Vagina (tissue), 2 donors: ENCODE results near the gene FRMD4A.

Experiments used
- CTCF ChIP-seq, 3 experiments: fragments of 450-650 bp in 2 of 3; fragments of 200-600 bp in 1 of 3; sonication (generic) in 1 of 3; IDR thresholded peaks; one replicate each; pipeline ENCODE4 v1.5.1; 2017 to 2019; ENCODE audit warnings: antibody characterized with exemption in 3 of 3, mild to moderate bottlenecking in 2 of 3, moderate library complexity in 2 of 3
- POLR2A ChIP-seq, 2 donors: fragments of 450-650 bp; IDR thresholded peaks; one replicate each; pipeline ENCODE4 v1.6.1; 2017; ENCODE audit warnings: antibody characterized with exemption in 2 of 2, mild to moderate bottlenecking in 2 of 2, moderate library complexity in 2 of 2
- POLR2AphosphoS5 ChIP-seq, 2 donors: sonication (generic); formaldehyde crosslinking; IDR thresholded peaks; one replicate each; pipeline ENCODE4 v1.9.0; 2017; ENCODE audit warnings: antibody characterized with exemption in 2 of 2, mild to moderate bottlenecking in 2 of 2, low read depth in 1 of 2; ENCODE audit not compliant: insufficient read depth in 1 of 2

GRCh38 chr10:13733071-13733470 is 597.7 kb downstream of the FRMD4A start:
- TF ChIP-seq POLR2AphosphoS5 (IDR thresholded peaks at IDR 0.05; ENCODE audit: insufficient read depth in 1 of 2, low read depth in 1 of 2) (no peak), CTCF (IDR thresholded peaks at IDR 0.05) (no peak), POLR2A (IDR thresholded peaks at IDR 0.05) (no peak)
